K562 (cell line): ENCODE data around the gene HPDL. TPM values are rescaled to one million over a fixed set of nuclear protein-coding genes. Genes with fewer than 3 reads are reported as not detected.
A peak's percentile ranks its signal among the peaks of the same experiment; 100 is the strongest.

ENCODE experiments used
- CREB3L1 ChIP-seq: fragments of 450-650 bp; IDR thresholded peaks from 2 replicates; pipeline ENCODE4 v1.6.1; 2014; ENCODE audit warnings: low read depth, mild to moderate bottlenecking, moderate library complexity, borderline replicate concordance
- CTCF ChIP-seq, 3 experiments: IDR thresholded peaks in 2 of 3; conservative IDR thresholded peaks in 1 of 3; 2 replicates each; pipeline ENCODE4 v1.5.1; 2011 to 2012; ENCODE audit warnings: low read length in 3 of 3, mild to moderate bottlenecking in 3 of 3, control low read depth in 2 of 3, improper control_type of control experiment in 1 of 3, inconsistent platforms in 1 of 3, low read depth in 1 of 3, mixed read lengths in 1 of 3, moderate library complexity in 1 of 3; ENCODE audit not compliant: insufficient read depth in 2 of 3
- CTCFL ChIP-seq: IDR thresholded peaks from 2 replicates; pipeline ENCODE4 v1.6.1; 2011; ENCODE audit warnings: borderline replicate concordance, low read depth, mild to moderate bottlenecking, moderate library complexity, low read length; ENCODE audit not compliant: insufficient read depth, poor library complexity, severe bottlenecking
- ELK1 ChIP-seq: sonication (generic); formaldehyde crosslinking; IDR thresholded peaks from 2 replicates; pipeline ENCODE4 v1.8.1; 2022; ENCODE audit warnings: missing genetic modification reagents
- ESRRB ChIP-seq: fragments of 250-450 bp; sonication (Bioruptor Pico); IDR thresholded peaks from 2 replicates; pipeline ENCODE4 v1.5.0; 2020; ENCODE audit warnings: mild to moderate bottlenecking, moderate library complexity, borderline replicate concordance
- FOXM1 ChIP-seq, 2 experiments: fragments of 450-650 bp in 1 of 2; sonication (generic) in 1 of 2; formaldehyde crosslinking in 1 of 2; IDR thresholded peaks; 2 replicates each; pipeline versions ENCODE4 v1.6.1 to v1.9.0; 2017 to 2022; ENCODE audit warnings: low read depth in 2 of 2, mild to moderate bottlenecking in 2 of 2, missing genetic modification reagents in 1 of 2, moderate library complexity in 1 of 2
- KDM4B ChIP-seq, 2 experiments: fragments of 450-650 bp in 1 of 2; sonication (generic) in 1 of 2; IDR thresholded peaks; 2 replicates each; pipeline ENCODE4 v1.6.1; 2016 to 2017; ENCODE audit warnings: borderline replicate concordance in 2 of 2, antibody characterized with exemption in 1 of 2, low read depth in 1 of 2, mild to moderate bottlenecking in 1 of 2
- NR2C1 ChIP-seq, 2 experiments: fragments of 450-650 bp; IDR thresholded peaks; 2 replicates each; pipeline ENCODE4 v1.6.1; 2017; ENCODE audit warnings: mild to moderate bottlenecking in 2 of 2, antibody characterized with exemption in 1 of 2, inconsistent platforms in 1 of 2, missing compliant biosample characterization in 1 of 2, missing genetic modification characterization in 1 of 2
- SNIP1 ChIP-seq: fragments of 450-650 bp; IDR thresholded peaks from 2 replicates; pipeline ENCODE4 v1.7.1; 2017; ENCODE audit warnings: low read depth, mild to moderate bottlenecking
- ZBTB11 ChIP-seq, 3 experiments: fragments of 200-800 bp in 1 of 3; fragments of 250-450 bp in 1 of 3; fragments of 450-650 bp in 1 of 3; sonication (Bioruptor Pico) in 1 of 3; sonication (Bioruptor generic) in 1 of 3; formaldehyde crosslinking in 1 of 3; IDR thresholded peaks; 2 replicates each; pipeline versions ENCODE4 v1.6.1 to v1.8.0; 2016 to 2022; ENCODE audit warnings: mild to moderate bottlenecking in 2 of 3, missing genetic modification characterization in 2 of 3, missing compliant biosample characterization in 1 of 3, moderate library complexity in 1 of 3
- ZNF263 ChIP-seq: sonication (generic); formaldehyde crosslinking; IDR thresholded peaks from 2 replicates; pipeline ENCODE4 v1.8.0; 2022; ENCODE audit warnings: mild to moderate bottlenecking, missing genetic modification reagents, borderline replicate concordance
- ZNF431 ChIP-seq: sonication (generic); formaldehyde crosslinking; IDR thresholded peaks from 2 replicates; pipeline ENCODE4 v1.8.0; 2022; ENCODE audit warnings: mild to moderate bottlenecking, missing genetic modification reagents
- ZNF445 ChIP-seq: fragments of 250-450 bp; sonication (Bioruptor Pico); IDR thresholded peaks from 2 replicates; pipeline ENCODE4 v1.4.0; 2020; ENCODE audit warnings: low read depth, mild to moderate bottlenecking, moderate library complexity
- polyA plus RNA-seq, 8 experiments: library from polyadenylated mRNA; depleted of rRNA in 4 of 8; stranded (reverse) in 5 of 8; unstranded in 3 of 8; fragments of >200 nt; fragmentation: Nextera tagmentation in 2 of 8; fragmentation: Illumina TruSeq in 1 of 8; extraction: Ambion mirVana in 2 of 8; extraction: Trizol in 1 of 8; gene quantifications; 2 replicates each; pipeline versions ENCODE4 v1.2.1 to v1.2.3, GENCODE V29; 2011 to 2014; ENCODE audit warnings: inconsistent platforms in 1 of 8, missing spikeins in 1 of 8
- total RNA-seq, 7 experiments: library from RNA; depleted of rRNA in 6 of 7; stranded (reverse); fragments of >200 nt in 6 of 7; fragmentation: Illumina TruSeq in 2 of 7; extraction: Trizol in 2 of 7; gene quantifications; 2 replicates each; pipeline versions ENCODE4 v1.2.1 to v1.2.3, GENCODE V29; 2011 to 2021; ENCODE audit warnings: low replicate concordance in 1 of 7

Gene HPDL
- total and polyA plus RNA-seq, 9 of the 15 experiments (the other 6 are each of a cell fraction or from before 2014, with no cell fraction given): not detected

- 0 out of 6 replicates have a peak, but pooled peaks of 1 of the 3 experiments have one; percentile 16 for TF ChIP-seq ZBTB11 (CRISPR knock-in tag; IDR thresholded peaks at IDR 0.05)
- TF ChIP-seq KDM4B (IDR thresholded peaks at IDR 0.05; ENCODE audit: borderline replicate concordance in 2 of 2, low read depth in 1 of 2): no peak
- TF ChIP-seq ZNF445 (CRISPR knock-in tag): 0 out of 2 replicates have a peak, but pooled peaks have one; percentile 19
- TF ChIP-seq CTCF (IDR thresholded peaks at IDR 0.05 in 2 of 3, conservative IDR thresholded peaks at IDR 0.05 in 1 of 3; ENCODE audit: insufficient read depth in 2 of 3, low read depth in 1 of 3, low read length in 3 of 3): no peak
- no peak for TF ChIP-seq NR2C1 (IDR thresholded peaks at IDR 0.05)
- TF ChIP-seq NR2C1 (tag; IDR thresholded peaks at IDR 0.05): no peak
- TF ChIP-seq ESRRB (CRISPR knock-in tag): 0 out of 2 replicates have a peak, but pooled peaks have one; percentile 60
- no peak for TF ChIP-seq FOXM1 (IDR thresholded peaks at IDR 0.05; ENCODE audit: low read depth)
- peak; percentile 80; the same call in 1 of the 2 replicates for TF ChIP-seq FOXM1 (CRISPR knock-in tag; IDR thresholded peaks at IDR 0.05; ENCODE audit: low read depth)
- TF ChIP-seq ZNF431 (CRISPR knock-in tag): no peak
- TF ChIP-seq SNIP1: no peak
- TF ChIP-seq ZNF263: 0 out of 2 replicates have a peak, but pooled peaks have one; percentile 6
- no peak for TF ChIP-seq CREB3L1
- no peak for TF ChIP-seq ELK1 (CRISPR knock-in tag)
- no peak for TF ChIP-seq CTCFL
Measured at GRCh38 chr1:45304311-45305081, 22.2 kb upstream of the HPDL start (continued).
